Caki2 (cell line): ENCODE measurements around the gene MAGEH1. TPM values are rescaled to one million over a fixed set of nuclear protein-coding genes. Genes with fewer than 3 reads are reported as not detected.
A peak's percentile ranks its signal among the peaks of the same experiment; 100 is the strongest.

ENCODE experiments used
- DNase-seq: peaks from one replicate; pipeline ENCODE4 v3.0.0-alpha.2; 2015; ENCODE audit warnings: low read depth
- in situ Hi-C: cut with HindIII; loops from 2 replicates; pipeline ENCODE4 v1.10.0; 2016; ENCODE audit warnings: low sequenced_read_pairs, low pct_unique_long_range_greater_than_20kb, mixed read lengths
- total RNA-seq: library from RNA; depleted of rRNA; stranded (reverse); fragments of >200 nt; shearing (Covaris generic); gene quantifications from 2 replicates; pipeline ENCODE4 v1.2.3, GENCODE V29; 2014; ENCODE audit warnings: low replicate concordance; rRNA removed

Gene MAGEH1
- total RNA-seq, 1 experiment from 2014 or later, result 27.1 TPM

DNA sequence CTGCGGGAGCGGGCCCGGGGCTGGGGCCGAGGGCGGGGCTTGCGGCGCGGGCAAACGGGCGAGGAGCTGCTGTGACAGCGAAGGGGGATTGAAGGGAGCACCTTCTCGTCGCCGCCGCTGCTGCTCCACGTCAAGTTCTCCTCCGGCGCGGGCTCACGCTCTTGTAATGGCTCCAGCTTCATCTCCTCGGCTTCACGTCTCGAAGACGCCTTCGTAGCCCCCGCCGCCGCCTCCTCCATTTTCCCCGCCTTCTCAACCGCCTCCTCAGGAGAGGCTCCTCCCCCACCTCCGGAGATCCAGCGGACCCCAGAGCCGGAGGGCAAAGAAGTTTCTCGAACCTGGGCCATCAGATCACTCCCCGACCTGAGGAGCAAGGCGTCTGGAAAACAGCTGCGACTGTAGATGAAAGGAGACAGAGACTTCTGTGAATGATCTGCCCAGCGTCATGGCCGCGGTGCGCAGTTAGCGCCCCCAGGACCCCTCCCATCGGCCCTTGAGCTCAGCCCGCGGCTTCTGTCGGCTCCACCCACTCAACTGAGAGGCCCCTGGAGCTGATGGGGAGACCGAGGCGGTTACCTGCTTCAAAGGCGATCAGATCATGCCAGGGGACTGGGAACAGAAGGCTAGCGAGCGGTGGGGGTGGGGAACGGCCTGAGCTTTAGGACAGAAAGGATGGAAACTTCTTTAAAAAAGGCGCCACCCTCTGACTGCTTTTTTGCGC lies 36.8 kb downstream of the MAGEH1 start:
- peak; percentile 66 for DNase-seq

DNA sequence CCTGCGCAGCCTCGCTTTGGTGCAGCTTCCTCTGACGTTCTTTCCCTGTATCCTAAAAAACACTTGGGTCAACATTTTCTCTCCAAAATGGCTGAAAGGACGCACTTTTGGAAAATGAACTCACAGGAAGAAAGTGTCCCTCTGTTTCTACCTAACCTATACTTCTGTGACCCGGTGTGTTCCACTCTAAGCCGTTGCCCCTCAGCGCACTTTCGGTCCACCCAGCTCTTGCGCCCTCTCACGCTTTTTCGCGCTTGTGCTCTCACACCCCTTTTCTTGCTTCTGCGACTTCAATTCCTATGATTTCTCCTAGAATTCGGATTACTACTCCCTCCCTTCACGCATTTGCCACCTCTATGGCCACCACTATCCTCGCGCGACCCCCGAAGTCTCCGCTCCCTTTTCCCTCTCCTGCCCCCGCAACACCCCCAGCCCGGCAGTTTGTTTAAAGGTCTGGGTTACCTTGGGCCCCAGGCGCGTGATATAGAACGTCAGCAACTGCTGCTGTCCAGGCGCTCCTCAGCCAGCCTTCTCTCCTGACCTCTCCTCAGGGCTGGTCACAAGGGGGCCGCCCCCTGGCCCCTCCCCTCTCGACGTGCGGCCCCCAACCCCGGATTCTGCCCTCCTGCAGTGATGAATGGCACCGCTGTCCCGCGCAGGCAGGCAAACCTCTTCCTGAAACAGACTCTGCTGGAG lies 37.5 kb downstream of the MAGEH1 start, which contains the start of gene USP51:
USP51 (minus strand) TSS at position 535 of the 696 bp plus-strand sequence. CDS start 909 bp downstream, outside the sequence.
- in situ Hi-C loops, result no loop called here
- no peak for DNase-seq

More for the DNA sequence above, 36.8 kb downstream of the MAGEH1 start:
- in situ Hi-C loops, result no loop called here

DNA sequence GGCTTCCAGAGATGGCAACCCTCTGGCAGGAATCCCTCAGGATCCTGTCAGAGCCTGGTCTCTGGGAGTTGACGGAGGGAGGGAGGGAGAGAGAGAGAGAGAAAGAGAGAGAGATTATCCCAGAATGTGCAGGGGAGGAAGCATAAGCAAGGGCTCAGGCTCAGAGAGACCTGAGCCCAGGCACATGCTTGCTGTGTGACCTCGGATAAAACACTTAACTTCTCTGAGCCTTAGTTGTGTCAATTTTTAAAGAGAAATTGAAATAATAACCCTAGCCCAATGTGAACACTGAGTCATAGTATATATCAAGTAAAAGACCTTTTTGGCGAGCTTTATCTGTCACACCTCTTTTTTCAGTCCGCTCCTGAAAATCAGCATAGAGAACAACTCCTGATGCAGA lies 38.2 kb downstream of the MAGEH1 start:
- no peak for DNase-seq
- in situ Hi-C loops, result no loop called here

DNA sequence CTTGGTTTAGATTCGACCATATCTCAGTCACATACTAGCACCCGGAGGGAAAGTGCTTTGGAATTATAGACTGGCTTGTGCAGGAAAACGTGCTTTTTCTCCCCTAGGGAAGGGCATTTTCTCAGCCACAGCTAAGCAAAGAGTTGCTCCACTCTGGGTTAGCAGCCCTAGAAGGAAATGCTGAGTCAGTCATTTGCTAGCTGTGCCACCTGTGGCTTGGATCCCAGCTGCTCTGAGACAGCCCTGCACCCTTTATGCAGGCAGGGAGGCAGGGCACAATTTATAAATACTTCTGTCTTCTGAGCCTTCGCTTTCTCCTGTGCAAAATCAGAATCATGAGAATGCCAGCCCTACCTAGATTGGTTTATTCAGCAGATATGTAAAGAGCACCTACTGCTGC lies 39.0 kb downstream of the MAGEH1 start:
- in situ Hi-C loops, result no loop called here
- no peak for DNase-seq

Other genes starting within 250 kb of the MAGEH1 start
- 6.7 TPM in 1 of 2 replicates, not detected in the other for gene PAGE5, start 231.8 kb upstream of the MAGEH1 start, total RNA-seq
- not detected in 2 replicates for gene PAGE3, start 187.2 kb upstream of the MAGEH1 start, total RNA-seq
- 0.06 and 0.14 TPM in 2 replicates for gene USP51, start 37.7 kb downstream of the MAGEH1 start, total RNA-seq
- not detected in 2 replicates for gene FOXR2, start 171.3 kb downstream of the MAGEH1 start, total RNA-seq